AG20443 (cell line): ENCODE results near the gene ZFP91.

Experiments used
- DNase-seq: peaks from one replicate; pipeline ENCODE4 v3.0.0; 2012; ENCODE audit warnings: low spot score, mixed read lengths

ZFP91 gene

DNA sequence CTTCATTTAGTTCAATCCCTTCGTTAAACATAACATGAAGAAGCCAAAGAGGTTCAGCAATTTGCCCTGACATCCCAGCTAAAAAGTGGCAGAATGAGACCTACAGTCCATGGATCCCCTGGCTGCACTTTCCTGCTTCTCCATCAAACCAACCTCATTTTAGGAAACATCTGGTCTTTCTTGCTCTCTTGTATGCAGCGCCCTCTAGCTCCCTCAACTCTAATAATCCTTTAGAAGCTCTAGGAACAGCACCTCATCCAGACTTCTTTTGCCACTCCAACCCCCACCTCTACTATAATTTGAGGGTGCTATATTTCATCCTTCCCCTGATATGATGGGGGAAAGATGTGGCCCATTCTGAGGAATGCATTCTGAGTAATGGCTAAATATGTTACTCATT is 51.0 kb downstream of the ZFP91 start:
- peak; percentile 60 for DNase-seq

DNA sequence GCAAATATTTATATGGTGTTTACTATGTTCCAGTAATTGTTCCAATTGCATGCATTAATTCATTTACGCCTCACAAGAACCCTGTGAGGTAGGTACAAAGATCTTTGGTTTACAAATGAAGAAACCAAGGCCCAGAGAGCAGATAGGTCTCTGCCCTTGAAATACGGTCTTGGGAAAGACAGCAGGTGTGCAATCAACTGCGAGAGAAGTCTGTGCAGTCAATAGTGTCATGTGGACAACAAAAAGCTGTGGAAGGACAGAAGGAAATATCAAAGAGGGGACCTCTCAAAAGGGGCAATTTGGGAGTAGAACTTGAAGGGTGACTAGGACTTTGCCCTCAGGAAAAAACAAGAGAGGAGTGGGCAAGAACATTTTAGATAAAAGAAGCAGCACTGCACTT is 52.5 kb downstream of the ZFP91 start:
- DNase-seq = no peak

- no peak for DNase-seq
These were observed 53.6 kb downstream of the ZFP91 start for GRCh38 chr11:58632510-58632909.

DNA sequence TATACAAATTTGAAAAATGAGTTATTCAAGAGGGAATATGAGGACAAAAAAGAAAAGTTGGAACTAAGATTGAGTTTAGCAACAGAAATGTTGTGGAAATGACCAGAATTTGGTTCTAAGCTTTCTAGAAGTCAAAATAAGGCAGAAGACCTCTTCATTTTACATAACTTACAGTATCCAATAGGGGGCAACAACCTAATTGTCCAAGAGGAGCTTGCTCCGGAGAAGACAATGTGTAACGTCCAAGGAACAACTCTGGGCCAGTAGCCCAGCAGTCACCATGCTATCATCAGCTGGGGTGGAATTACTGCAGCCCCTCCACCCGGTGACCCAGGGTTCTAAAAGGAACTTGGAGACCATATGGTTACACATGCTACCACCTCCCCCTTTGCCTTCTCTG is 57.7 kb downstream of the ZFP91 start:
- DNase-seq = no peak

DNA sequence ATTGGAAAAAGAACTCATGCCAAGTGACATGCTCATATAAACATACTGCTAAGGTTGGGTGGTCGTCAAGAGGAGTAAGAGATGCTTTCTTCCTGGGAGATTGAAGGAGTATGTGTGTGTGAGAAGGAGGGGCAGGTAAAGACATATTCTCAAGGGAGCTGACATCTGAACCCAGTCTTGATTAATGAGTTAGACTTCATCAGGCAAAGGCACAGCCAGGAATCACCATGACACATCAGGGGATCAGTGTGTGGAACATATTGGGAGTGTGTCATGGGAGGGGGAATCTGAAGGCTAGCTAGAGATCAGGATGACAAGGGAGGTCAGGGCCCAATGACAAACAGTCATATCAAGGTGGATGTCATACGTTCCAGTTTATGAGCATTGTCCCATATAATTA is 58.5 kb downstream of the ZFP91 start:
- DNase-seq = no peak

- no peak for DNase-seq
These were observed 60.2 kb downstream of the ZFP91 start for GRCh38 chr11:58639103-58639502.

DNA sequence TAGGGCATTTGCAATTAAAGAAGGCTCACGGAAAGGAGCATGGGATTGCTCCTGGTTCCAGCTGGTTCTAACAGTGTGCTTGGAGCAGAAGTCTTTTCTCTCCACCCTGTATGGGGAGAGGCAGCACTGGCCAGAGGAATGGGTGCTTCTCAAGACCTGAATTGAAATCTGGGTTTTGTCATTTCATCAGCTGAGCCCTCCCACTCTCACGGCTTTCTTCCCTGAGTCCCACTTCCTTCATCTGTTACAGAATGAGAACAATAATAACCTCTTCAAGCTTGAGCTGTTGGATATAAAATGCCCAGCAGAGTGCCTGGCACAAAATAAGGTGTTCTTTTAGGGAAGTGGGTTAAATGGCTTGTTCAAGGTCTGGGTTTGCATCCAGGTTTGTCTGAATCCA is 60.8 kb downstream of the ZFP91 start:
- no peak for DNase-seq

GRCh38 chr11:58640386-58641023 is 61.6 kb downstream of the ZFP91 start:
- no peak for DNase-seq

GRCh38 chr11:58641341-58641740 is 62.5 kb downstream of the ZFP91 start:
- DNase-seq = no peak

- no peak for DNase-seq
These were observed 63.1 kb downstream of the ZFP91 start for GRCh38 chr11:58641803-58642581.

DNA sequence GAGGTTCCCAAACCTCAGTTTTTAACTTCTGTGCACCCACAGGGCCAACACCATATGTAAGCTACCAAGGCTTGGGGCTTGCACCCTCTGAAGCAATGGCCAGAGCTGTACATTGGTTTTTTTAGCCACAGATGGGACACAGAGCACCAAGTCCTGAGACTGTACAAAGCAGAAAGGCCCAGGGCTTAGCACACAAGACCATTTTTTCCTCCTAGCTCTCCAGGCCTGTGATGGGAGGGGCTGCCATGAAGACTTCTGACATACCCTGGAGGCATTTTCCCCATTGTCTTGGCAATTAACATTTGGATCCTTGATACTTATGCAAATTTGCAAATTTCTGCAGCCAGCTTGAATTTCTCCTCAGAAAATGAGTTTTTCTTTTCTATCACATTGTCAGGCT is 67.0 kb downstream of the ZFP91 start:
- DNase-seq = no peak

DNA sequence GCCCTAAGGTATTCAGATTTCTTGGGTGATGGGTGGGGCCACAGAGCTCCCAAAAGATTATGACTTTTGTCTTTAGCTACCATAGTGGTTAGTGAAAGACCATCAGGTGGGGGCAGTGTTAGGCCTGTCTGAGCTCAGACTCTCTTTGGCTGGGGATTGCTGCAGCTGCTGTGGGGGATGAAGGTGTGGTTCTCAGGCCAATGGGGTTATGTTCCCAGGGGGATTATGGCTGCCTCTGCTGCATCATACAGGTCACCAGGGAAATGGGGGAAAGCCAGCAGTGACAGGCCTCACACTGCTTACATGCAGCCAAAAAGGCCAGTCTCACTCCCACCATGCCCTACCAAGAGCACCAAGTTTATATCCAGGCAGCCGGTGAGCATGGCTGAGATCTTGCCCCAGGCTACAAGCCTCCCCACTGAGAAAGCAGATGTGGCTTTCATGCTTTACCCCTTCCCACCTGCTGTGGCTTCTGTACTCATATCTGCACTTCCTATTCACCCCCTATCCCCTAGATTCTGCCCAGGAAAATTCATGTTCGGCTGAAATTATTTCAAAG is 68.4 kb downstream of the ZFP91 start:
- no peak for DNase-seq

DNA sequence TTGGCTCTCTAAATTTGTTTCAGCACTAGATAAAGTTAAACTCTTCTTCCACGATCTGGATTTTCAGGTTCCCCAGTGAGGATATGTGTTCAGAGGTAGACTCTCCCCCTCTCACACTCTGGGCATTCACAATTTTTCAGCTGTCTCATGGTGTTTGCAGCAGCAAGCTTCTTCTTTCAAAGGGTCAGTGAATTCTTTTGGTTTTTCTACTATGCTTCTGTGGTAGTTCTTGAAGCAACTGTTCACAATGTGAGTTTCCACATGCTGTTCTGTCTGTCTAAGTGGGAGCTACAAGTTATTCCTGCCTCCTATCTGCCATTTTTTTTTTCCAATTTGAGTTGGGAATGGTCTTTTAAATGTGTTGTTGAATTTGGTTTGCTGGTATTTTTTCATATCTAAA is 69.0 kb downstream of the ZFP91 start:
- no peak for DNase-seq

- DNase-seq = no peak
These were observed 70.8 kb downstream of the ZFP91 start for GRCh38 chr11:58649623-58650022.

DNA sequence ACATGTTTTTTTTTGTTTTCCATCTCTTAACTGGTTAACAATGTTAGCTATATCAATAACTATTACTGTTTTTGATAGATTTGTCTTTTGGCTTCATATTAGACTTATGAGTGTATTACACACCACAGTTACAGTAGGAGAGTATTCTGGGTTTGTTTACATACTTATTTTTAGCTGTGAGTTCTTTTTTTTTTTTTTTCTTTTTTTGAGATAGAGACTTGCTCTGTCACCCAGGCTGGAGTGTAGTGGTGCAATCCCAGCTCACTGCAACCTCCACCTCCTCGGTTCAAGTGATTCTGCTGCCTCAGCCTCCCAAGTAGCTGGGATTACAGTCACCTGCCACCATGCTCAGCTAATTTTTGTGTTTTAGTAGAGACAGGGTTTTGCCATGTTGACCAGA is 71.6 kb downstream of the ZFP91 start:
- no peak for DNase-seq

DNA sequence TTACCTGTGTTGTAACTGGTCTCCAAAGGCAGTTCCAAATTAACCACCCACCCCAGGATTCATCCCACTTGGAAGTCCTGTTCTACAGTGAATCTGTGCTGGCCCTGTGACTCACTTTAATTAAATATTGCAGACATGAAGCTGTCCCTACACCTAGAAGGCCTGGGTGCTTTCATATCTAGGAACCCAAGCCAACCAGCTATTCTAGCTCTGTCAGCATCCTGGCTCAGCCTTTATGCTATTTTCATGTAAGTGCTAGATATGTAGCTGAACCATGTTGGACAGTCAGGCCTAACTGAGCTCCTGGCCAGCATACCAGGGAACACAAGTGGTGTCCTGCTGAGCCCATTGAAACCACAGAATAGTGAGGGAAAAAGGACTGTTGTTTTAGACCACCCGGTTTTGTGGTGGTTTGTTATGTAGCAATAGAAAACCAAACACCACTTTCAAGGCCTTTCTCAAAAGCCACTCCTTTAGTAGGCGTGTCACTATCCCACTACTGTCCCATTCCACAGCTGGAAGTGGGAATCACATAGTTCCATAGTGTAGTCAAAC is 73.9 kb downstream of the ZFP91 start:
- DNase-seq = no peak

DNA sequence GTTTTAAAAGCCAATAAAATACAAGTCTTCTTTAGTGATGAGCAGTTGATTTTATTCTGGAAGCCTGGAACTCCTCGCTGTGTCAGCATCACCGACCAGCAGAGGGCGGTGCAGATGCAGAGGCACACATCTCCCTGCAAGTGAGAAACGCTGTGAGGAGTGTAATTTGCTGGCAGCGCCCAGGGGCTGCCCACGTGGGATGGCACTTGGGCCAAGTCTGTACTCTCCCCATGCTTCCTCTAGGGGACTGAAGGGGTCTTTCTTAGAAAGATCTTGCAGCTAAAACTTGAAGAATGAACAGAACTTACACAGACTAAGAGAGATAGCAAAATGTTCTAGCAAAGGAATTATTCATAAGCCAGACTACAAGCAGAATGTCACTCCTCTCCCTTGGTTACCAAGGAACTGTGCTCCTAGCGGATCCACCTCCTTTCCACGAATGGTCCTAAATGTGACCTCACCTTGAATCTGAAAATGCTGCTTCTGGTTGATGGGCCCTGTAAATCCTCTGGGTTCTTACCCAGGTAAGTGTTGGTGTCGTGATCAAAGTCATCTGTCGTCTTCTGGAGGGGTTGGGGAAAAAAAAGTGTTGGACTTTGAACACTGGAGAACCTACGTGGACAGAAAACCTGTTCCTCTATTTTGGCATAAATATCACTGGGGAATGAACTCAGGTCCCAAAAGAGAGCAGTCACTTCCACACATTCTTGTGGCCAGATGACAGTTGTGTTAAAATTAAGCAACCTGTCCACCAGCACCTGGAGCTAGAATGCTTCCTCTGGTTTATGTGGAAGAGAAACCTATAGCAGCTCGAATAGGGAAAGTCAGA is 75.4 kb downstream of the ZFP91 start:
- peak; percentile 93 for DNase-seq

DNA sequence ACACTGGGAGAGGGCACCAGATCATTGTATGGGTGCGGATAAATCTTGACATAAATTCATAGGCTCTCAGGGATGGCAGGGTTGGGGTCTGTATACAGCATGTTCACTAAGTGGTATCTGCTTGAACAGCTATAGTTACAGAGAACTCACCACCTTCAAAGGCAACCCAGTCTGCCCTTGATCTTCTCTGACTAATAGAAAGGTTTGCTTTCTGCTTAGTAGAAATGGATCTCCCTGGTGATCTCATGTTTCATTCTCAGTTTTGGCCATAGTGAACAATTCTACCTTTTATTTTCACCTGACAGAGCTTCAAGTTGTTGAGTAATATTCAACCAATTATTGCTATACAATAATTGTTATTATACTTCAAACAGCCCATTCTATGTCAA is 76.0 kb downstream of the ZFP91 start:
- no peak for DNase-seq

GRCh38 chr11:58656348-58656747 is 77.5 kb downstream of the ZFP91 start:
- DNase-seq = no peak

DNA sequence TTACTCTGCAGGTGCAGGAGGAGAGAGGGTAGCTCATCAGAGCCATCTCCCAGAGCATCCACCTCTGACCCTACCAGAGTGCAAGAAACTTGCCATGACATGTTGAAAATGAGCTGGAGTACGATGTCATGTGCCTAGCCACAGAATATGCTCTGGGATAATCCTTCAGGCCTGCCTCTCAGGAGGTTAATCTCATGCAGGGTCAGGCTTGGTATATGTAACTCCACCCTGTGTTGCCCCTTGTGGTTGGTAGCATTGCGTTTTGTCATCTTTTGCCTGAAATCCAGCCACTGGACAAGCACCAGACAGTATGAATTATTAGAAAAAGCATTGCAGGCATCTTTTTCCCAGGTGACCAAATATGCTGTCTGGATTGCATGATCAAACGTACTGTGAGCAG is 79.8 kb downstream of the ZFP91 start:
- DNase-seq = no peak

GRCh38 chr11:58659404-58659803 is 80.5 kb downstream of the ZFP91 start:
- no peak for DNase-seq

GRCh38 chr11:58659910-58660570 is 81.2 kb downstream of the ZFP91 start:
- no peak for DNase-seq
